ENCODE data around the gene LYG1.
A peak's percentile ranks its signal among the peaks of the same experiment; 100 is the strongest.
"Not testable (repeated sequence)": the region's sequence is repeated elsewhere in the genome, so short reads cannot be mapped to it uniquely, and the experiment has no call there.

The LYG1 gene

GRCh38 chr2:99301097-99301496, at the start of gene LYG1:
LYG1 (minus strand) TSS chr2:99301197; CDS start chr2:99295670, 5,527 bp downstream.
- not testable (repeated sequence) for DNase-seq (ENCODE audit: low read depth in 2 of 2, low spot score in 1 of 2)

- DNase-seq (ENCODE audit: low read depth in 2 of 2, low spot score in 1 of 2), result no peak
Measured at GRCh38 chr2:99350194-99350593, 49.2 kb upstream of the LYG1 start.

GRCh38 chr2:99348173-99348572, 47.2 kb upstream of the LYG1 start:
- no peak for DNase-seq (ENCODE audit: low read depth in 2 of 2, low spot score in 1 of 2)

- no peak for DNase-seq (ENCODE audit: low read depth in 2 of 2, low spot score in 1 of 2)
Measured at GRCh38 chr2:99346218-99346617, 45.2 kb upstream of the LYG1 start.

DNA sequence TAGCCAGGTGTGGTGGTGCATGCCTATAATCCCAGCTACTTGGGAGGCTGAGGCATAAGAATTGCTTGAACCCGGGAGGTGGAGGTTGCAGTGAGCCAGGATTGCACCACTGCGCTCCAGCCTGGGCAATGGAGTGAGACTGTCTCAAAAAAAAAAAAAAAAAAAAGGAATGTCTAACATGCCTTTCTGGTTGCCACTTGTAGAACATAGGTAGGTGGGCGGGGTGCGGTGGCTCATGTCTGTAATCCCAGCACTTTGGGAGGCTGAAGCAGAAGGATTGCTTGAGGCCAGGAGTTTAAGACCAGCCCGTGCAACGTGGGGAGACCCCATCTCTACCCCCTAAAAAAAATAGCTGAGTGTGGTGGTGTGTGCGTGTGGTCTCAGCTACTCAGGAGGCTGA, 44.4 kb upstream of the LYG1 start:
- not testable (repeated sequence) for DNase-seq (ENCODE audit: low read depth in 2 of 2, low spot score in 1 of 2)

GRCh38 chr2:99342536-99342935, 41.5 kb upstream of the LYG1 start:
- DNase-seq (ENCODE audit: low read depth in 2 of 2, low spot score in 1 of 2), result no peak

DNA sequence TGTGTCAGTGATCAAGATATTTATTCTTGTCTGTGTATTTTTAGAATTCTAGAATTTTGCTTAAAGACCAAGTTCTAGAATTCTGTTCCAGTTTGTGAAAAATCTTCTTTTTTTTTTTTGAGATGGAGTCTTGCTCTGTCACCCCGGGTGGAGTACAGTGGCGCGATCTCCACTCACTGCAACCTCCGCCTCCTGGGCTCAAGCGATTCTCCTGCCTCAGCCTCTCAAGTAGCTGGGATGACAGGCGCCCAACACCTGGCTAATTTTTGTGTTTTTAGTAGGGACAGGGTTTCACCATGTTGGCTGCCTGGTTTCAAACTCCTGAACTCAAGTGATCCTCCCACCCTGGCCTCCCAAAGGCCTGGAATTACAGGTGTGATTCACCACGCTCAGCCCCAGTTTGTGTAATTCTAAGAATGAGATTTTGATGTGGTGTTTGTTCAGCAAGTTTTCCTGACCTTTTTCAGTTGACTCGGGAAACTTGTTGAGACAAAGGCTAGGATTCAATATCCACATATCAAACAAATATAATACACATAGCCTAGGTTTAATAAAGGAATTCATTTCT, 39.8 kb upstream of the LYG1 start:
- no peak for DNase-seq (ENCODE audit: low read depth in 2 of 2, low spot score in 1 of 2)

GRCh38 chr2:99338029-99338585, 37.1 kb upstream of the LYG1 start:
- no peak for DNase-seq (ENCODE audit: low read depth in 2 of 2, low spot score in 1 of 2)

GRCh38 chr2:99337113-99338028, 36.4 kb upstream of the LYG1 start, which contains the start of gene EIF5B:
EIF5B (plus strand) TSS chr2:99337389; CDS start chr2:99337555, 166 bp downstream.
- DNase-seq (ENCODE audit: low read depth in 2 of 2, low spot score in 1 of 2), result peak; percentile 75 to 85

DNA sequence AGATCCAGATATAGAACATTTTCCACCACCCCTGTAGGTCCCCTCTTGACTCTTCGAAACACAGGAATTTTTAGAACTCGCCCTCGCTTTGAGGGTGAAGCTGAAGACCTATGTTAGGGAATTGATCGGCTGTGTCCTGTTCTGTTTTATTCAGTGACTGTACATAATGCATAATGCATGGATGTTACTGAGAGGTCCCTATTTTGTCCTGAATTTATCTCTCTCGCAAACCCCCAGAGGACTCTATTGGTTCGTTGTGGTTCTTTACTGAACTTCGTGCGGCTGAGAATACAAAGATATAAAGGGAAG, 35.8 kb upstream of the LYG1 start:
- DNase-seq (ENCODE audit: low read depth in 2 of 2, low spot score in 1 of 2), result no peak

- peak; percentile 90 to 95 for DNase-seq (ENCODE audit: low read depth in 2 of 2, low spot score in 1 of 2)
Measured at GRCh38 chr2:99335911-99336803, 35.2 kb upstream of the LYG1 start, which contains the start of gene TXNDC9. TXNDC9 (minus strand) TSS chr2:99336333; CDS start chr2:99333210, 3,123 bp downstream.

DNA sequence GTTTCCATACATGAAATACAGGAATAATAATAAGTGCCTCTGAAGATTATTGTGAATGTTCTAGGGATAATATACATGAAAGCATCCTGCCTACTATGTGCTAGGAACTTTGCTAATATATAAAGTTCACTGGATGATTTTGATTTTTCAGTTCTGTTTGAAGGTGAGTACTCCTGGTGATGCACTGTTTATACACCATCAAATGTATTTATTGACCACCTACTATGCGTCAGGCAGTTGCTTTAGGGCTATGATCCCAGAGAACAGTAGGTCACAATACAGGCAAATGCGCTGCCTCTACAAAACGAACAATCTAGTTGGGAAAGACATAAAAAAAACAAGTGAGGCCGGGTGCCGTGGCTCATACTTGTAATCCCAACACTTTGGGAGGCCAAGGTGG, 24.4 kb upstream of the LYG1 start:
- no peak for DNase-seq (ENCODE audit: low read depth in 2 of 2, low spot score in 1 of 2)

DNA sequence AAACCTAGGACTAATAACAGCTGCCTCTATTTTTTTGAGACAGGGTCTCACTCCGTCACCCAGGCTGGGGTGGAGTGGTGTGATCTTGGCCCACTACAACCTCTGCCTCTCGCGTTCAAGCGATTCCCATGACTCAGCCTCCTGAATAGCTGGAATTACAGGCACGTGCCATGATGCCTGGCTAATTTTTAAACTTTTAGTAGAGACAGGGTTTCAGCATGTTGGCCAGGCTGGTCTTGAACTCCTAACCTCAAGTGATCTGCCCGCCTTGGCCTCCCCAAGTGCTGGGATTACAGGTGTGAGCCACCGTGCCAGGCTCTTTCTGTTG, 16.8 kb upstream of the LYG1 start:
- DNase-seq (ENCODE audit: low read depth in 2 of 2, low spot score in 1 of 2), result not testable (repeated sequence)

GRCh38 chr2:99317161-99317872, 16.3 kb upstream of the LYG1 start:
- DNase-seq (ENCODE audit: low read depth in 2 of 2, low spot score in 1 of 2), result no peak

DNA sequence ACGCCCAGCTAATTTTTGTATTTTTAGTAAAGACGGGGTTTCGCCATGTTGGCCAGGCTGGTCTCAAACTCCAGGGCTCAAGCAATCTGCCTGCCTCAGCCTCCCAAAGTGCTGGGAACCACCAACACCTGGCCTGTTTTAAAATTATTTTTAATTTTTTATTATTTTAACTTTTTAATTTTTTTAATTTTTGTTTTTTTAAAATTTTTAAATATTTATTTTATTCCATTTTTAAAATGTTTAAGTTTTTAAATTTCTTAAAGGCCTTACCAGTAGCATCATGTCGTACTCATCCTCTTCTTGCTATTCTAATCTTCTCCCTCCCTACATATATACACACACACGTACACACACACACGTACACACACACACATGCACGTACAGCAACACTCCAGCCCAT, 1.4 kb downstream of the LYG1 start:
- no peak for DNase-seq (ENCODE audit: low read depth in 2 of 2, low spot score in 1 of 2)

- DNase-seq (ENCODE audit: low read depth in 2 of 2, low spot score in 1 of 2), result no peak
Measured at GRCh38 chr2:99297994-99298393, 3.0 kb downstream of the LYG1 start.

DNA sequence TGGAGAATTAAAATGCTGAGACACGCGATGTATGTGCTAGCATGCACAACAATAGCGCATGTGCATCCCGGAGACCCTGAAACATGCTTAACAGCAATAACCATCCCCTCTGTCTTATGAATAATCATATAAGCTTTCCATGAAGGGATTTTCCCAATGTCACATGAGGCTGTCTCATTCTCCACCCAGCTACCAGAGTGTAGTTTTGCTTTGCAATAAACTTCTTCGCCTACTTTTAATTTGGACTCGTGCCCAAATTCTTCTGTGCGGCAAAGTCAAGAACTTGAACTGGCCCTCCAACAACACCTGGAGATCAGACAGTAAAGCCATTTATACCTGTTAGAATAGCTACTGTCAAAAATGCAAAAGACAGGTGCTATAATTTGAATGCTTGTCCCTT, 15.5 kb downstream of the LYG1 start:
- no peak for DNase-seq (ENCODE audit: low read depth in 2 of 2, low spot score in 1 of 2)

GRCh38 chr2:99279969-99280695, 20.9 kb downstream of the LYG1 start:
- no peak for DNase-seq (ENCODE audit: low read depth in 2 of 2, low spot score in 1 of 2)

- no peak for DNase-seq (ENCODE audit: low read depth in 2 of 2, low spot score in 1 of 2)
Measured at GRCh38 chr2:99278793-99279291, 22.2 kb downstream of the LYG1 start.
